GM21360 (cell line): ENCODE measurements around the gene DNM3.

Experiments used
- ATAC-seq: cut with Tn5 transposase; IDR thresholded peaks from one replicate; pipeline ENCODE4 v1.9.1; 2021; ENCODE audit warnings: mild to moderate bottlenecking, moderate library complexity; ENCODE audit not compliant: unreplicated experiment

Gene DNM3

GRCh38 chr1:172219966-172220365 is 378.7 kb downstream of the DNM3 start:
- ATAC-seq, result no peak

- ATAC-seq, result no peak
Observed at GRCh38 chr1:172220376-172220775, 379.1 kb downstream of the DNM3 start.

- ATAC-seq, result no peak
Observed at GRCh38 chr1:172221436-172221835, 380.1 kb downstream of the DNM3 start.

- no peak for ATAC-seq
Observed at GRCh38 chr1:172224871-172225270, 383.6 kb downstream of the DNM3 start.

GRCh38 chr1:172229942-172230341 is 388.6 kb downstream of the DNM3 start:
- ATAC-seq, result no peak

- ATAC-seq, result no peak
Observed at GRCh38 chr1:172230526-172230925, 389.2 kb downstream of the DNM3 start.

- no peak for ATAC-seq
Observed at GRCh38 chr1:172236958-172237357, 395.7 kb downstream of the DNM3 start.

- no peak for ATAC-seq
Observed at GRCh38 chr1:172238158-172238557, 396.9 kb downstream of the DNM3 start.

GRCh38 chr1:172238965-172239364 is 397.7 kb downstream of the DNM3 start:
- ATAC-seq, result no peak

- ATAC-seq, result no peak
Observed at GRCh38 chr1:172239901-172240300, 398.6 kb downstream of the DNM3 start.

- no peak for ATAC-seq
Observed at GRCh38 chr1:172241540-172241939, 400.2 kb downstream of the DNM3 start.

- no peak for ATAC-seq
Observed at GRCh38 chr1:172244865-172245264, 403.6 kb downstream of the DNM3 start.

GRCh38 chr1:172245788-172246187 is 404.5 kb downstream of the DNM3 start:
- no peak for ATAC-seq

- ATAC-seq, result no peak
Observed at GRCh38 chr1:172246521-172247390, 405.5 kb downstream of the DNM3 start.

- ATAC-seq, result no peak
Observed at GRCh38 chr1:172251486-172251885, 410.2 kb downstream of the DNM3 start.

- no peak for ATAC-seq
Observed at GRCh38 chr1:172252321-172252720, 411.0 kb downstream of the DNM3 start.

- ATAC-seq, result no peak
Observed at GRCh38 chr1:172252958-172253357, 411.7 kb downstream of the DNM3 start.

- no peak for ATAC-seq
Observed at GRCh38 chr1:172254521-172255222, 413.4 kb downstream of the DNM3 start.

- ATAC-seq, result no peak
Observed at GRCh38 chr1:172255223-172255560, 413.9 kb downstream of the DNM3 start.

GRCh38 chr1:172265905-172266304 is 424.6 kb downstream of the DNM3 start:
- no peak for ATAC-seq

- no peak for ATAC-seq
Observed at GRCh38 chr1:172266528-172267174, 425.4 kb downstream of the DNM3 start.

- ATAC-seq, result no peak
Observed at GRCh38 chr1:172268237-172268636, 426.9 kb downstream of the DNM3 start.
